Measurements from ENCODE around the gene PLCL1. TPM values are rescaled to one million over a fixed set of nuclear protein-coding genes. Genes with fewer than 3 reads are reported as not detected.
"Not testable (repeated sequence)": the region's sequence is repeated elsewhere in the genome, so short reads cannot be mapped to it uniquely, and the experiment has no call there.

The PLCL1 gene
- total RNA-seq, 6 donors from 2014 or later = 5.3 to 17.0 (median 8.1) TPM

DNA sequence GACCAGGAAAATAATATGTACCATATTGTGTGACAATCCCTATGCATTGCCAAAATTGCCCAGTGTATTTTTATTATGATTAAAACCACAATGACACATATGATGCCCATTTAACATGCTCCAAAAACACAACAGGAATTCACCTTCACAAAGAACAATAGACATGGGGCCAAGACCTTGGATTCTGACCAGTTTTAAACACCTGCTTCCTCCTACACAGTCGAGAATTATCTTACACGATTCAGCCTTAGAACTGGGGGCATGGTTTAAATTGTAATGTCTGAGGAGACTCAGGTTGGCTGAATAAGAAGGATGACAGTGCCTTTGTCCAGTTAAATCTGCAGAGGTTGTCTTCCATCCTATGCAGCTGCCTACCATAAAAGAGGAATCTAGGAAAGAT, 212.7 kb downstream of the PLCL1 start:
- no peaks in the 10 kb centered on the region for H3K36me3 ChIP-seq
- H3K4me3 ChIP-seq = no peak overlapping the region
- WGBS, 2 donors = 53 to 66% methylated on average over 2 of the region's 2 CpGs
- no peaks in the 10 kb centered on the region for H3K27me3 ChIP-seq
- H3K9me3 ChIP-seq = peaks cover 0 to 3% (median 2%) of the 10 kb centered on the region in 4 donors
- H3K27ac ChIP-seq = no peak overlapping the region
- TF ChIP-seq CTCF (IDR thresholded peaks at IDR 0.05) = no peak
- TF ChIP-seq POLR2AphosphoS5 (IDR thresholded peaks at IDR 0.05) = no peak
- no peak for TF ChIP-seq POLR2A (IDR thresholded peaks at IDR 0.05)
- no peak for TF ChIP-seq EP300 (IDR thresholded peaks at IDR 0.05)
- DNase-seq (no peak), ATAC-seq (ENCODE audit: low FRiP score in 2 of 2) (no peak)
- H3K4me1 ChIP-seq = no peaks in the 10 kb centered on the region

DNA sequence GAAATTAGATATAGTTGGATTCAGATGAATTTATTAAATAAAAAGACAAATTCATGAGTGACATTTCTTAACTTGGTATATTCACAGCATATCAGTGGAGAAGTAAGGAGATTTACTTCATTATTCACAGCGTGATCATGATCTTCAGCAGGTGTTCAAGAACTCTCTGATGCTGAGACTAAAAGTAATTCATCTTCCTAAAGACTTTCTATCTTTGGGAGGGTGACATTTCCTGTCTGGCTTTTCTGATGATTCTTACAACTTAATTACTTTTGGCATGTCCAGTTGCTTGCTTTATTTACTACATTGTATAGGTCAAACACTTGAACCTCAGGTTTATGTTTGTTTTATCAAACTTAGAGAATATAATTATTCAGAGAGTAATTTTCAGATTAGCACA, 224.6 kb downstream of the PLCL1 start:
- no peak for ATAC-seq (ENCODE audit: low FRiP score in 2 of 2)
- no peak for DNase-seq
- H3K4me3 ChIP-seq = no peak overlapping the region
- H3K27me3 ChIP-seq = no peaks in the 10 kb centered on the region
- H3K4me1 ChIP-seq = no peaks in the 10 kb centered on the region
- WGBS, 2 donors = 63 to 64% methylated on average over 1 of the region's 1 CpG
- H3K36me3 ChIP-seq = no peaks in the 10 kb centered on the region
- no peaks in the 10 kb centered on the region for H3K9me3 ChIP-seq
- TF ChIP-seq POLR2A (IDR thresholded peaks at IDR 0.05) (no peak), EP300 (IDR thresholded peaks at IDR 0.05) (no peak), CTCF (IDR thresholded peaks at IDR 0.05) (no peak), POLR2AphosphoS5 (IDR thresholded peaks at IDR 0.05) (no peak)
- H3K27ac ChIP-seq = no peak overlapping the region

DNA sequence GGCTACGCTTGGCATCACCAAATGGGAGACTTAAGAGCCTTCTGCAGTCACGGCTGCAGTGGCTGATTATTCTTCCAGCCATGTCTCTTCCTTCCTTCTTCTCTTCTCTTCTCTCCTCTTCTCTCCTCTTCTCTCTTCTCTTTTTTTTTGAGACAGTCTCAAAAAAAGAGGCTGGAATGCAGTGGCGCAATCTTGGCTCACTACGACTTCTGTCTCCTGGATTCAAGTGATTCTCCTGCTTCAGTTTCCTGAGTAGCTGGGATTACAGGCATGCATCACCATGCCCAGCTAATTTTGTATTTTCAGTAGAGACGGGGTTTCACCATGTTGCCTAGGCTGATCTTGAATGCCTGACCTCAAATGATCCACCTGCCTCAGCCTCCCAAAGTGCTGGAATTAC, 225.2 kb downstream of the PLCL1 start:
- H3K27ac ChIP-seq; H3K27me3 ChIP-seq; H3K9me3 ChIP-seq; H3K4me1 ChIP-seq; DNase-seq; H3K36me3 ChIP-seq; H3K4me3 ChIP-seq; ATAC-seq (ENCODE audit: low FRiP score in 2 of 2): not testable (repeated sequence)
- WGBS, 2 donors = 72% methylated on average over 5 of the region's 5 CpGs

GRCh38 chr2:198033626-198034025, 229.2 kb downstream of the PLCL1 start:
- Histone ChIP-seq H3K4me1 (no peaks in the 10 kb centered on the region), H3K27ac (no peak overlapping the region), H3K27me3 (no peaks in the 10 kb centered on the region), H3K4me3 (no peak overlapping the region), H3K36me3 (no peaks in the 10 kb centered on the region), H3K9me3 (no peaks in the 10 kb centered on the region)
- 94 to 96% methylated on average over 5 of the region's 5 CpGs for WGBS, 2 donors
- no peak for DNase-seq
- no peak for ATAC-seq (ENCODE audit: low FRiP score in 2 of 2)
- TF ChIP-seq EP300 (IDR thresholded peaks at IDR 0.05) (no peak), POLR2A (IDR thresholded peaks at IDR 0.05) (no peak), CTCF (IDR thresholded peaks at IDR 0.05) (no peak), POLR2AphosphoS5 (IDR thresholded peaks at IDR 0.05) (no peak)

DNA sequence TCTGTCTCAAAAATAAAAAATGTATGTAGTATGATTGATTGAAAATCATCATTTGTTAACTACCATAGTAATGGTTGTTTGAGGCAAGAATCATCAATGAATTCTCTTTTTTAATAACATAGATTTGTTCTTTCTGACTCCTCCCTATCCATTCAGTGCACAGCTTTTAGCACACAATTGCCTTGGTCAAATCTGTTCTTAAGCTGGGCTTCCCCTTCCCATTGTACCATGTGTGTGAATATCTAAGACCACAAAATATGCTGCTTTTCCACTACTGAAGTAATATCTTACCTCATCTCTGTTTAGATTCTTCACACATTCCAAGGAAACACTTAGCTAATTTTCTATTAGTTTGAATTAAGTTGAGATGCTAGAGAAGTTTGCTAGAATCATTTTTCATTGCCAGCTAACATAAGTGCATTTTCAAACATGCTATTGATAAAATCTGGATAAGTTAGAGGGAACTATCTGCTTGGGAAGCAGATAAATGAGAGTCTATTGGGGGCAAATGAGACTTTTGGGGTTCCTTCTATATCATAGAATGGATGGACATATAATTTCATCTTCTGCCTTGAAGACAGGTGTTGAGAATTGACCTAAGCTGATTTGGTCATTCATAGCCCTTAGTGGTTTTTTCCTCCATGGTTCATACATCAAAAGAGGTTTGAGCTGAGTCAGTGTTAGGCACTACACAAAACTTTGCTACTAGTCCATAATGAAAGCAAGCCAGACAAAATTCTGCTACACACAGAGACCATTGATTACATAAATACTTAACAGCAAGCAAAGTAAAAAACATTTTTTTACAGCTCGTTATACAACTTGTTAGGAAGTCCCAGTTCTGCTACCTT, 231.9 kb downstream of the PLCL1 start:
- no peak for TF ChIP-seq CTCF (IDR thresholded peaks at IDR 0.05)
- no peak for TF ChIP-seq POLR2A (IDR thresholded peaks at IDR 0.05)
- no peak for TF ChIP-seq POLR2AphosphoS5 (IDR thresholded peaks at IDR 0.05)
- no peaks in the 10 kb centered on the region for H3K36me3 ChIP-seq
- H3K9me3 ChIP-seq = no peaks in the 10 kb centered on the region
- H3K27ac ChIP-seq = no peak overlapping the region
- no peak for ATAC-seq (ENCODE audit: low FRiP score in 2 of 2)
- H3K27me3 ChIP-seq = no peaks in the 10 kb centered on the region
- H3K4me3 ChIP-seq = no peak overlapping the region
- H3K4me1 ChIP-seq = no peaks in the 10 kb centered on the region
- DNase-seq = no peak
- 0 to 97% methylated on average over 1 of the region's 1 CpG for WGBS, 2 donors
